WTC11 (cell line): ENCODE data around the gene TFAP2B. TPM values are rescaled to one million over a fixed set of nuclear protein-coding genes. Genes with fewer than 3 reads are reported as not detected.
A peak's percentile ranks its signal among the peaks of the same experiment; 100 is the strongest.

Experiments used
- ATAC-seq: fragments of 200-7000 bp; cut with Tn5 transposase; 2 replicates; pipeline ENCODE4 v1.10.0; 2021; ENCODE audit warnings: mild to moderate bottlenecking, moderate library complexity
- CTCF ChIA-PET: fragments of 300-600 bp; sonication (Branson Sonifier 250); formaldehyde crosslinking; loops from one replicate; lab custom pipeline; 2021; ENCODE audit warnings: antibody characterized with exemption; lab: Charles Lee
- POLR2A ChIA-PET: fragments of 350-600 bp; sonication (Branson Sonifier 250); formaldehyde crosslinking; loops from one replicate; lab custom pipeline; 2021; ENCODE audit warnings: antibody characterized with exemption; lab: Charles Lee
- DNase-seq: peaks from one replicate; pipeline ENCODE4 v3.0.0; 2021; ENCODE audit warnings: low spot score
- H3K27ac Mint-ChIP-seq: 2 replicates; pipeline ENCODE4 v1.8.0; 2021; ENCODE audit warnings: mixed read lengths
- H3K27me3 Mint-ChIP-seq: 2 replicates; pipeline ENCODE4 v1.8.0; 2021; ENCODE audit warnings: low read depth, mild to moderate bottlenecking, moderate library complexity, mixed read lengths
- H3K36me3 Mint-ChIP-seq: 2 replicates; pipeline ENCODE4 v1.8.0; 2021; ENCODE audit warnings: mixed read lengths
- H3K4me1 Mint-ChIP-seq: 2 replicates; pipeline ENCODE4 v1.8.0; 2022; ENCODE audit warnings: mixed read lengths
- H3K4me3 Mint-ChIP-seq: 2 replicates; pipeline ENCODE4 v1.8.0; 2021; ENCODE audit warnings: mild to moderate bottlenecking, moderate library complexity, mixed read lengths
- H3K9me3 Mint-ChIP-seq: 2 replicates; pipeline ENCODE4 v1.8.0; 2021; ENCODE audit warnings: mixed read lengths
- CREM ChIP-seq: sonication (generic); formaldehyde crosslinking; IDR thresholded peaks from 2 replicates; pipeline ENCODE4 v1.8.1; 2022; ENCODE audit warnings: mild to moderate bottlenecking, missing genetic modification reagents, moderate library complexity
- EMX1 ChIP-seq: fragments of 250-450 bp; sonication (Bioruptor Pico); IDR thresholded peaks from 2 replicates; pipeline ENCODE4 v1.8.0; 2021; ENCODE audit warnings: mild to moderate bottlenecking
- ETV6 ChIP-seq: sonication (generic); formaldehyde crosslinking; IDR thresholded peaks from 2 replicates; pipeline ENCODE4 v1.8.1; 2022; ENCODE audit warnings: mild to moderate bottlenecking, missing genetic modification reagents
- GRHL2 ChIP-seq: fragments of 250-450 bp; sonication (Bioruptor Pico); IDR thresholded peaks from 2 replicates; pipeline ENCODE4 v1.8.0; 2022; ENCODE audit warnings: mild to moderate bottlenecking, moderate library complexity; ENCODE audit not compliant: insufficient replicate concordance, severe bottlenecking
- IRF2 ChIP-seq: sonication (generic); formaldehyde crosslinking; IDR thresholded peaks from 2 replicates; pipeline ENCODE4 v1.8.0; 2022; ENCODE audit warnings: low read depth, missing genetic modification reagents, borderline replicate concordance
- JAZF1 ChIP-seq: fragments of 250-450 bp; sonication (Bioruptor Pico); IDR thresholded peaks from 2 replicates; pipeline ENCODE4 v1.9.0; 2021; ENCODE audit warnings: moderate library complexity, mild to moderate bottlenecking, inconsistent platforms
- JUN ChIP-seq: sonication (generic); formaldehyde crosslinking; IDR thresholded peaks from 2 replicates; pipeline ENCODE4 v1.8.0; 2023; ENCODE audit warnings: mild to moderate bottlenecking, missing genetic modification reagents
- RORB ChIP-seq: fragments of 250-450 bp; sonication (Bioruptor Pico); IDR thresholded peaks from 2 replicates; pipeline ENCODE4 v1.9.0; 2021; ENCODE audit warnings: mild to moderate bottlenecking
- SMAD3 ChIP-seq: sonication (generic); formaldehyde crosslinking; IDR thresholded peaks from 2 replicates; pipeline ENCODE4 v1.8.0; 2022; ENCODE audit warnings: missing genetic modification reagents, mild to moderate bottlenecking, borderline replicate concordance
- SMAD4 ChIP-seq: sonication (generic); formaldehyde crosslinking; IDR thresholded peaks from 2 replicates; pipeline ENCODE4 v1.8.0; 2022; ENCODE audit warnings: mild to moderate bottlenecking, missing genetic modification reagents
- TCF7 ChIP-seq: sonication (generic); formaldehyde crosslinking; IDR thresholded peaks from 2 replicates; pipeline ENCODE4 v1.8.0; 2022; ENCODE audit warnings: mild to moderate bottlenecking, low read depth, missing genetic modification reagents, moderate library complexity
- ZNF138 ChIP-seq: sonication (generic); formaldehyde crosslinking; conservative IDR thresholded peaks from 2 replicates; pipeline ENCODE4 v1.8.1; 2022; ENCODE audit warnings: mild to moderate bottlenecking, moderate library complexity, missing genetic modification reagents
- ZNF263 ChIP-seq: sonication (generic); formaldehyde crosslinking; IDR thresholded peaks from 2 replicates; pipeline ENCODE4 v1.8.1; 2022; ENCODE audit warnings: low read depth, mild to moderate bottlenecking, moderate library complexity, missing genetic modification reagents
- ZNF671 ChIP-seq: fragments of 250-450 bp; sonication (Bioruptor Pico); IDR thresholded peaks from 2 replicates; pipeline ENCODE4 v1.8.0; 2021; ENCODE audit warnings: mild to moderate bottlenecking
- total RNA-seq: library from RNA; stranded (reverse); gene quantifications from 3 replicates; pipeline ENCODE4 v1.2.3, GENCODE V29; 2021
- TF ChIP-seq, protein P1 (sequence below): fragments of 250-450 bp; sonication (Bioruptor Pico); IDR thresholded peaks from 2 replicates; pipeline ENCODE4 v1.9.0; 2021; ENCODE audit warnings: moderate library complexity, mild to moderate bottlenecking, inconsistent platforms, borderline replicate concordance
- TF ChIP-seq, protein P2 (sequence below): sonication (generic); formaldehyde crosslinking; IDR thresholded peaks from 2 replicates; pipeline ENCODE4 v1.8.0; 2022; ENCODE audit warnings: mild to moderate bottlenecking, missing genetic modification reagents
- TF ChIP-seq, protein P3 (sequence below): sonication (generic); formaldehyde crosslinking; IDR thresholded peaks from 2 replicates; pipeline ENCODE4 v1.8.1; 2023; ENCODE audit warnings: mild to moderate bottlenecking, missing genetic modification reagents, moderate library complexity
- TF ChIP-seq, protein P4 (sequence below): fragments of 250-450 bp; sonication (Bioruptor Pico); conservative IDR thresholded peaks from 2 replicates; pipeline ENCODE4 v1.9.0; 2021; ENCODE audit warnings: mild to moderate bottlenecking
- TF ChIP-seq, protein P5 (sequence below): sonication (generic); formaldehyde crosslinking; IDR thresholded peaks from 2 replicates; pipeline ENCODE4 v1.8.1; 2022; ENCODE audit warnings: low read depth, mild to moderate bottlenecking, moderate library complexity, missing genetic modification reagents, borderline replicate concordance
- TF ChIP-seq, protein P6 (sequence below): sonication (generic); formaldehyde crosslinking; IDR thresholded peaks from 2 replicates; pipeline ENCODE4 v1.8.1; 2022; ENCODE audit warnings: mild to moderate bottlenecking, missing genetic modification reagents, moderate library complexity, borderline replicate concordance

Gene TFAP2B
- total RNA-seq, 1 experiment from 2014 or later, result not detected

DNA sequence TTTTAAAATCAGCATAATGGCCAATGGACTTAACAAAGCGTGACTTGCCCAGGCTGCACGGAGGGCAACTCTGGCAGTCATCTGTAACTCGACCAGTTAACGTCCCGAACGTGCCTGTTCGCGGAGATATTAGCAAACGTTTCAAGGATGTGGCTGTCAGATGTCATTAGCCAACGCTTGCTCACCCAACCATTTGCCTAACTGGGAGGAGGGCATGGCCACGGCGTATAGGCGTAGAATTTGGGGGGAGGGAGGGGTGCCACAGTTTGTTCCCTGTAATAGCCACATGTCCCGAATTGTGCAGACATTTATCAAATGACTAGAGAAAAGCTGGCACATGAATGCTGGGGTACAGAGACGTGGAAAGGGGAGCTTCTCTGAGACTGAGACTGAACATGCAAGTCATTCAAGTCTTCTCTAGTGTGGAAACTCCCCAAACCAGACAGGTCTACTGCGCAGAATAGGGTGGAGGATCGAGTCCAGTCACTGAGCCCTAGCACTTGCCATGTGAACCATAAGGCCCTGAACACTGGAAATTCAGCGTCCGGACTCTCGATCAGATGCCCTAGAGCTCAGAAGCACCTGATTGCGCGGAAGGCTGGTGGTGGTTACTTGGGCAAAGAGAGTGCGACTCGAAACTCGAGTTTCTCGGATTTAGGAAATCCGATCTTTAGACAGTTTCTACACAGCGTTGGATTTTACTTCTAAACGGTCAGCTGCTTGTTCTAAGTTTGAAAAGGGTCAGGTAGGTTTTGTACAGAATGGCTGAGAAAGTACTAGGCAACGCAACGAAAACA lies 32.6 kb downstream of the TFAP2B start:
- no peaks in the 10 kb centered on the region for H3K9me3 Mint-ChIP-seq
- CTCF ChIA-PET, result no interaction called here
- no peak for TF ChIP-seq EMX1 (CRISPR knock-in tag)
- TF ChIP-seq, all 79 proteins: peak for 0
- no peaks in the 10 kb centered on the region for H3K36me3 Mint-ChIP-seq
- ATAC-seq (0 out of 2 replicates have a peak, but pooled peaks have one; percentile 5), DNase-seq (no peak)
- no peak overlapping the region for H3K27ac Mint-ChIP-seq
- POLR2A ChIA-PET, result interaction anchor here (0.5 kb wide), 1 partner anchor 1124 kb away, joined by 3 read pairs; no protein-coding TSS in a partner anchor
- peaks cover 55% of the 10 kb centered on the region for H3K4me1 Mint-ChIP-seq
- peak overlapping the region; percentile 73 for H3K4me3 Mint-ChIP-seq
- peaks cover 96% of the 10 kb centered on the region for H3K27me3 Mint-ChIP-seq

DNA sequence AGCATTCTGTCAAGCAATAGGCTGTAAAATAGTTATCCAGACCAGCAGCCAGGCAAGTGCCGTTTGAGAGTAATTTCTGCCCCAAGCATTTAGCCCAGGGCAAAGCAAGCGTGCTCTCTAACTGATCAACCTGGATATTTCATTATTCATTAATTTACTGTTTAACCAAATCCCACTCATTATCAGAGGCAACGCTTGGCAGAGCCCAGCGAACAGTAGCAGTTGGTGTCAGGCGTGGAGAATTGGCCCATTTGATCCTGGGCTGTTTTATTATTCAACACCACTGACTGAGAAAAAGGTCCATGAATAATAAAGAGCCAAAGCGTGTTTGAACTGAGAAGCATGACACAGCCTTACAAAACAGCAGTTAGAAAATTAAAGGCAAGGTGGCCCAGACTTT lies 35.3 kb downstream of the TFAP2B start:
- DNase-seq (no peak), ATAC-seq (no peak)
- Mint-ChIP-seq H3K4me3 (no peak overlapping the region), H3K4me1 (peaks cover 33% of the 10 kb centered on the region), H3K27ac (no peak overlapping the region), H3K27me3 (peaks cover 69% of the 10 kb centered on the region), H3K9me3 (0 out of 2 replicates have a peak, but pooled peaks cover 5% of the 10 kb centered on the region), H3K36me3 (no peaks in the 10 kb centered on the region)
- ChIA-PET POLR2A (no interaction called here), CTCF (no interaction called here)
- TF ChIP-seq, protein P1, sequence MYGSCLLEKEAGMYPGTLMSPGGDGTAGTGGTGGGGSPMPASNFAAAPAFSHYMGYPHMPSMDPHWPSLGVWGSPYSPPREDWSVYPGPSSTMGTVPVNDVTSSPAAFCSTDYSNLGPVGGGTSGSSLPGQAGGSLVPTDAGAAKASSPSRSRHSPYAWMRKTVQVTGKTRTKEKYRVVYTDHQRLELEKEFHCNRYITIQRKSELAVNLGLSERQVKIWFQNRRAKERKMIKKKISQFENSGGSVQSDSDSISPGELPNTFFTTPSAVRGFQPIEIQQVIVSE (CRISPR knock-in tag), result no peak
- TF ChIP-seq ETV6 (CRISPR knock-in tag), result no peak
- no peak for TF ChIP-seq GRHL2
- no peak for TF ChIP-seq JAZF1 (CRISPR knock-in tag)
- TF ChIP-seq JUN (CRISPR knock-in tag), result no peak
- TF ChIP-seq, protein P2, sequence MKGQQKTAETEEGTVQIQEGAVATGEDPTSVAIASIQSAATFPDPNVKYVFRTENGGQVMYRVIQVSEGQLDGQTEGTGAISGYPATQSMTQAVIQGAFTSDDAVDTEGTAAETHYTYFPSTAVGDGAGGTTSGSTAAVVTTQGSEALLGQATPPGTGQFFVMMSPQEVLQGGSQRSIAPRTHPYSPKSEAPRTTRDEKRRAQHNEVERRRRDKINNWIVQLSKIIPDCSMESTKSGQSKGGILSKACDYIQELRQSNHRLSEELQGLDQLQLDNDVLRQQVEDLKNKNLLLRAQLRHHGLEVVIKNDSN (CRISPR knock-in tag), result no peak
- TF ChIP-seq, protein P3, sequence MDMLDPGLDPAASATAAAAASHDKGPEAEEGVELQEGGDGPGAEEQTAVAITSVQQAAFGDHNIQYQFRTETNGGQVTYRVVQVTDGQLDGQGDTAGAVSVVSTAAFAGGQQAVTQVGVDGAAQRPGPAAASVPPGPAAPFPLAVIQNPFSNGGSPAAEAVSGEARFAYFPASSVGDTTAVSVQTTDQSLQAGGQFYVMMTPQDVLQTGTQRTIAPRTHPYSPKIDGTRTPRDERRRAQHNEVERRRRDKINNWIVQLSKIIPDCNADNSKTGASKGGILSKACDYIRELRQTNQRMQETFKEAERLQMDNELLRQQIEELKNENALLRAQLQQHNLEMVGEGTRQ (CRISPR knock-in tag), result no peak
- no peak for TF ChIP-seq SMAD4 (CRISPR knock-in tag)
- TF ChIP-seq, protein P4, sequence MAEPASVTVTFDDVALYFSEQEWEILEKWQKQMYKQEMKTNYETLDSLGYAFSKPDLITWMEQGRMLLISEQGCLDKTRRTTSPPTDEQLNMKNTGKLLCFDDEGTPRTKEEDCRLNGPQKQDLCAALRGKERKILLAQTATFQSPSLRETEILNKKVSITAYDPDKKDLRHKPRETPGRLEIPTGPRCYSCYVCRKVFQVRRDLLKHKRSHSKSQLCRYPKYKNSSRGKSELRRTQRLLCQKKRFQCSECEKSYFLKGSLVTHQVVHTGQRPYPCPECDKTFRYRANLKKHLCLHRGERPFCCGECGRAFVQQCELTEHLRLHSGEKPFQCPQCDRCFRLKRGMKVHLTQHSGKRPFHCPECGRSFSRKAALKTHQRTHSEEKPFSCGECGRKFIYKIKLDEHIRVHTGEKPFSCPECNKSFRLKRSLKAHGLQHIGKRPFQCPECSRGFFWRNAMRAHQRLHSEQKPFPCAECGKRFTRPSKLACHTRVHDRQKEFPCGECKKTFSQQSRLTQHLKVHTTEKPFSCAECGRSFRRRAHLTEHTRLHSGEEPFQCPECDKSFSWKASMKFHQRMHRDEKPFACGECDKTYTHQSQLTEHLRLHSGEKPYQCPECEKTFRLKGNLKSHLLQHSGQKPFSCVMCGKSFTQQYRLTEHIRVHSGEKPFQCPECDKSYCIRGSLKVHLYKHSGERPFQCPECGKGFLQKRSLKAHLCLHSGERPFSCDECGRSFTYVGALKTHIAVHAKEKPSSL (CRISPR knock-in tag), result no peak
- no peak for TF ChIP-seq IRF2 (CRISPR knock-in tag)
- TF ChIP-seq SMAD3 (CRISPR knock-in tag), result no peak
- no peak for TF ChIP-seq ZNF671
- TF ChIP-seq TCF7 (CRISPR knock-in tag), result no peak
- no peak for TF ChIP-seq ZNF263 (CRISPR knock-in tag)
- no peak for TF ChIP-seq ZNF138 (CRISPR knock-in tag)
- TF ChIP-seq CREM (CRISPR knock-in tag), result no peak
- TF ChIP-seq, protein P5, sequence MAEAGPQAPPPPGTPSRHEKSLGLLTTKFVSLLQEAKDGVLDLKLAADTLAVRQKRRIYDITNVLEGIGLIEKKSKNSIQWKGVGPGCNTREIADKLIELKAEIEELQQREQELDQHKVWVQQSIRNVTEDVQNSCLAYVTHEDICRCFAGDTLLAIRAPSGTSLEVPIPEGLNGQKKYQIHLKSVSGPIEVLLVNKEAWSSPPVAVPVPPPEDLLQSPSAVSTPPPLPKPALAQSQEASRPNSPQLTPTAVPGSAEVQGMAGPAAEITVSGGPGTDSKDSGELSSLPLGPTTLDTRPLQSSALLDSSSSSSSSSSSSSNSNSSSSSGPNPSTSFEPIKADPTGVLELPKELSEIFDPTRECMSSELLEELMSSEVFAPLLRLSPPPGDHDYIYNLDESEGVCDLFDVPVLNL (CRISPR knock-in tag), result no peak
- TF ChIP-seq RORB (CRISPR knock-in tag), result no peak
- no peak for TF ChIP-seq EMX1 (CRISPR knock-in tag)
- TF ChIP-seq, protein P6, sequence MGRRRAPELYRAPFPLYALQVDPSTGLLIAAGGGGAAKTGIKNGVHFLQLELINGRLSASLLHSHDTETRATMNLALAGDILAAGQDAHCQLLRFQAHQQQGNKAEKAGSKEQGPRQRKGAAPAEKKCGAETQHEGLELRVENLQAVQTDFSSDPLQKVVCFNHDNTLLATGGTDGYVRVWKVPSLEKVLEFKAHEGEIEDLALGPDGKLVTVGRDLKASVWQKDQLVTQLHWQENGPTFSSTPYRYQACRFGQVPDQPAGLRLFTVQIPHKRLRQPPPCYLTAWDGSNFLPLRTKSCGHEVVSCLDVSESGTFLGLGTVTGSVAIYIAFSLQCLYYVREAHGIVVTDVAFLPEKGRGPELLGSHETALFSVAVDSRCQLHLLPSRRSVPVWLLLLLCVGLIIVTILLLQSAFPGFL (CRISPR knock-in tag), result no peak
